Mesendoderm (in vitro differentiated cells): ENCODE results near the gene BTBD19.
A peak's percentile ranks its signal among the peaks of the same experiment; 100 is the strongest.
"Not testable (repeated sequence)": the region's sequence is repeated elsewhere in the genome, so short reads cannot be mapped to it uniquely, and the experiment has no call there.

Experiments
- DNase-seq: peaks from one replicate; pipeline ENCODE4 v3.0.0; 2013
- H2AK5ac ChIP-seq: 2 replicates; pipeline ENCODE4 v1.6.1; 2013; ENCODE audit warnings: low read length, inconsistent platforms
- H2BK120ac ChIP-seq: 2 replicates; pipeline ENCODE4 v1.6.1; 2013; ENCODE audit warnings: low read depth, mild to moderate bottlenecking, low read length, moderate library complexity, mixed read lengths
- H2BK15ac ChIP-seq: replicated peaks from 2 replicates; pipeline ENCODE4 v1.6.1; 2013; ENCODE audit warnings: low read depth, mild to moderate bottlenecking, moderate library complexity
- H2BK5ac ChIP-seq: 2 replicates; pipeline ENCODE4 v1.6.1; 2013; ENCODE audit warnings: low read length, inconsistent platforms
- H3K18ac ChIP-seq: 2 replicates; pipeline ENCODE4 v1.6.1; 2013; ENCODE audit warnings: mild to moderate bottlenecking, low read length, mixed read lengths
- H3K23ac ChIP-seq: one replicate; pipeline ENCODE4 v1.6.1; 2013; ENCODE audit warnings: low read length
- H3K27ac ChIP-seq: 2 replicates; pipeline ENCODE4 v1.5.1; 2013; ENCODE audit warnings: low read depth, mild to moderate bottlenecking, inconsistent platforms, low read length, moderate library complexity
- H3K27me3 ChIP-seq: 2 replicates; pipeline ENCODE4 v1.6.1; 2013; ENCODE audit warnings: low read length, control low read depth, mild to moderate bottlenecking, inconsistent platforms; ENCODE audit not compliant: insufficient read depth, poor library complexity
- H3K36me3 ChIP-seq: 2 replicates; pipeline ENCODE4 v1.6.1; 2013; ENCODE audit warnings: low read length, inconsistent platforms; ENCODE audit not compliant: control insufficient read depth, insufficient read depth
- H3K4ac ChIP-seq: one replicate; pipeline ENCODE4 v1.6.1; 2013; ENCODE audit warnings: low read depth, mild to moderate bottlenecking, low read length, moderate library complexity
- H3K4me1 ChIP-seq: 2 replicates; pipeline ENCODE4 v1.6.1; 2013; ENCODE audit warnings: low read depth, low read length, inconsistent platforms; ENCODE audit not compliant: control insufficient read depth
- H3K4me2 ChIP-seq: 2 replicates; pipeline ENCODE4 v1.6.1; 2013; ENCODE audit warnings: low read length
- H3K4me3 ChIP-seq: 2 replicates; pipeline ENCODE4 v1.5.1; 2013; ENCODE audit warnings: mild to moderate bottlenecking, low read length
- H3K56ac ChIP-seq: one replicate; pipeline ENCODE4 v1.6.1; 2013; ENCODE audit warnings: low read length
- H3K79me1 ChIP-seq: 2 replicates; pipeline ENCODE4 v1.6.1; 2013; ENCODE audit warnings: low read length, inconsistent platforms
- H3K79me2 ChIP-seq: 2 replicates; pipeline ENCODE4 v1.6.1; 2013; ENCODE audit warnings: mild to moderate bottlenecking, low read length; ENCODE audit not compliant: control insufficient read depth, insufficient read depth
- H3K9ac ChIP-seq: 2 replicates; pipeline ENCODE4 v1.6.1; 2013; ENCODE audit warnings: low read length, inconsistent platforms
- H4K5ac ChIP-seq: one replicate; pipeline ENCODE4 v1.6.1; 2013; ENCODE audit warnings: low read length
- H4K8ac ChIP-seq: one replicate; pipeline ENCODE4 v1.6.1; 2013; ENCODE audit warnings: low read depth, mild to moderate bottlenecking, control low read depth, low read length, moderate library complexity
- WGBS: extraction: QIAGEN DNeasy Blood & Tissue Kit; methylation state at CpG from one replicate; pipeline ENCODE4 v1.1.7; 2013; ENCODE audit warnings: low lambda C conversion rate, missing lambda C conversion rate; ENCODE audit not compliant: insufficient coverage; ENCODE audit errors: extremely low coverage; 5-methylcytosine and 5-hydroxymethylcytosine counted together

Gene BTBD19

GRCh38 chr1:44792736-44793502, 15.4 kb upstream of the BTBD19 start:
- H3K9ac ChIP-seq: peak overlapping the region; percentile 39
- no peak overlapping the region for H3K23ac ChIP-seq
- no peak overlapping the region for H2BK15ac ChIP-seq
- peak overlapping the region; percentile 57 for H3K56ac ChIP-seq
- no peak overlapping the region for H3K18ac ChIP-seq
- H3K27ac ChIP-seq: no peak overlapping the region
- H3K79me2 ChIP-seq: no peaks in the 10 kb centered on the region
- DNase-seq: no peak
- H2BK5ac ChIP-seq: no peak overlapping the region
- peak overlapping the region; percentile 26 for H4K5ac ChIP-seq
- no peaks in the 10 kb centered on the region for H3K79me1 ChIP-seq
- no peak overlapping the region for H3K4me3 ChIP-seq
- H3K4ac ChIP-seq: no peak overlapping the region
- H3K36me3 ChIP-seq: no peaks in the 10 kb centered on the region
- no peak overlapping the region for H4K8ac ChIP-seq
- WGBS: no CpG with 5 or more reads among the region's 9 CpGs
- peaks cover 4% of the 10 kb centered on the region for H3K4me1 ChIP-seq
- H2AK5ac ChIP-seq: peak overlapping the region; percentile 33
- no peaks in the 10 kb centered on the region for H3K27me3 ChIP-seq
- no peak overlapping the region for H3K4me2 ChIP-seq
- H2BK120ac ChIP-seq: no peak overlapping the region

- not testable (repeated sequence) for H3K4ac ChIP-seq, H3K9ac ChIP-seq, H4K8ac ChIP-seq, H3K27ac ChIP-seq, H3K36me3 ChIP-seq, H3K4me1 ChIP-seq, H3K79me2 ChIP-seq, H3K4me3 ChIP-seq, H4K5ac ChIP-seq, H2BK15ac ChIP-seq, H3K56ac ChIP-seq, H3K18ac ChIP-seq, DNase-seq, H3K23ac ChIP-seq, H2BK5ac ChIP-seq, H3K4me2 ChIP-seq, H2AK5ac ChIP-seq, H3K79me1 ChIP-seq, H2BK120ac ChIP-seq, H3K27me3 ChIP-seq
- no CpG with 5 or more reads among the region's 8 CpGs for WGBS
Observed at GRCh38 chr1:44797886-44798285, 10.4 kb upstream of the BTBD19 start.

- Histone ChIP-seq H2BK15ac (no peak overlapping the region), H4K8ac (no peak overlapping the region), H2AK5ac (peak overlapping the region; percentile 46), H3K18ac (peak overlapping the region; percentile 6), H3K79me2 (no peaks in the 10 kb centered on the region), H3K27ac (peak overlapping the region; percentile 58), H3K36me3 (no peaks in the 10 kb centered on the region), H3K27me3 (no peaks in the 10 kb centered on the region), H2BK5ac (no peak overlapping the region), H3K9ac (no peak overlapping the region), H3K56ac (peak overlapping the region; percentile 78), H3K4me2 (no peak overlapping the region), H3K4me3 (no peak overlapping the region), H3K79me1 (peaks cover 7% of the 10 kb centered on the region), H4K5ac (peak overlapping the region; percentile 29), H3K23ac (no peak overlapping the region), H2BK120ac (no peak overlapping the region), H3K4ac (no peak overlapping the region), H3K4me1 (peaks cover 5% of the 10 kb centered on the region)
- WGBS: no CpG with 5 or more reads among the region's 10 CpGs
- peak; percentile 63 for DNase-seq
Observed at GRCh38 chr1:44798481-44799365, 9.6 kb upstream of the BTBD19 start.

GRCh38 chr1:44799770-44800584, 8.3 kb upstream of the BTBD19 start, which contains the start of gene PLK3:
TSS of gene PLK3 (plus strand) at chr1:44800377. CDS start at chr1:44800464, 87 bp downstream.
- peak within 1 kb of the TSS; percentile 85 for H3K27ac ChIP-seq
- peak within 1 kb of the TSS; percentile 15 for H2BK120ac ChIP-seq
- H3K4me3 ChIP-seq: peak within 1 kb of the TSS; percentile 73
- H3K79me1 ChIP-seq: peaks cover 7% of the 10 kb centered on the region
- no peaks in the 10 kb centered on the region for H3K27me3 ChIP-seq
- DNase-seq: peak; percentile 99
- H4K8ac ChIP-seq: no peak within 1 kb of the TSS
- peak within 1 kb of the TSS; percentile 71 for H2BK5ac ChIP-seq
- H3K4ac ChIP-seq: peak within 1 kb of the TSS; percentile 84
- H2AK5ac ChIP-seq: no peak within 1 kb of the TSS
- H3K4me1 ChIP-seq: peaks cover 5% of the 10 kb centered on the region
- H3K9ac ChIP-seq: peak within 1 kb of the TSS; percentile 86
- H3K56ac ChIP-seq: peak within 1 kb of the TSS; percentile 94
- H3K23ac ChIP-seq: peak within 1 kb of the TSS; percentile 98
- H3K36me3 ChIP-seq: no peaks in the 10 kb centered on the region
- no peak within 1 kb of the TSS for H4K5ac ChIP-seq
- no peaks in the 10 kb centered on the region for H3K79me2 ChIP-seq
- peak within 1 kb of the TSS; percentile 72 for H3K18ac ChIP-seq
- H2BK15ac ChIP-seq: no peak within 1 kb of the TSS
- peak within 1 kb of the TSS; percentile 90 for H3K4me2 ChIP-seq
- no CpG with 5 or more reads among the region's 79 CpGs for WGBS

GRCh38 chr1:44801491-44802305, 6.6 kb upstream of the BTBD19 start:
- no peak overlapping the region for H3K27ac ChIP-seq
- peaks cover 6% of the 10 kb centered on the region for H3K4me1 ChIP-seq

More at GRCh38 chr1:44801491-44802305, 6.6 kb upstream of the BTBD19 start:
- Histone ChIP-seq H3K4me3 (no peak overlapping the region), H3K4ac (no peak overlapping the region), H3K79me2 (no peaks in the 10 kb centered on the region), H2BK5ac (no peak overlapping the region), H3K9ac (peak overlapping the region; percentile 50), H2BK15ac (no peak overlapping the region), H3K4me2 (no peak overlapping the region), H4K8ac (no peak overlapping the region), H4K5ac (no peak overlapping the region), H3K56ac (peak overlapping the region; percentile 67), H3K23ac (no peak overlapping the region), H2AK5ac (no peak overlapping the region), H3K18ac (no peak overlapping the region), H3K36me3 (no peaks in the 10 kb centered on the region), H3K79me1 (peaks cover 7% of the 10 kb centered on the region), H3K27me3 (no peaks in the 10 kb centered on the region), H2BK120ac (no peak overlapping the region)
- no peak for DNase-seq
- WGBS: no CpG with 5 or more reads among the region's 13 CpGs
